ENCODE results near the gene SCLT1.
"Not testable (repeated sequence)": the region's sequence is repeated elsewhere in the genome, so short reads cannot be mapped to it uniquely, and the experiment has no call there.

SCLT1 gene

GRCh38 chr4:129093191-129093920, at the start of gene SCLT1:
Gene SCLT1 (minus strand): TSS chr4:129093539. CDS start chr4:129093103, 436 bp downstream.
- DNase-seq (ENCODE audit: low read depth) = peak; percentile 98

- no peak for DNase-seq (ENCODE audit: low read depth)
Measured at GRCh38 chr4:129140521-129140920, 47.2 kb upstream of the SCLT1 start.

GRCh38 chr4:129138810-129139496, 45.6 kb upstream of the SCLT1 start:
- no peak for DNase-seq (ENCODE audit: low read depth)

- DNase-seq (ENCODE audit: low read depth) = no peak
Measured at GRCh38 chr4:129136433-129136832, 43.1 kb upstream of the SCLT1 start.

- DNase-seq (ENCODE audit: low read depth) = no peak
Measured at GRCh38 chr4:129131343-129131742, 38.0 kb upstream of the SCLT1 start.

GRCh38 chr4:129129143-129129542, 35.8 kb upstream of the SCLT1 start:
- DNase-seq (ENCODE audit: low read depth) = no peak

- DNase-seq (ENCODE audit: low read depth) = not testable (repeated sequence)
Measured at GRCh38 chr4:129126614-129127013, 33.3 kb upstream of the SCLT1 start.

- no peak for DNase-seq (ENCODE audit: low read depth)
Measured at GRCh38 chr4:129117705-129118104, 24.4 kb upstream of the SCLT1 start.

- peak; percentile 10 for DNase-seq (ENCODE audit: low read depth)
Measured at GRCh38 chr4:129113919-129114318, 20.6 kb upstream of the SCLT1 start.

- DNase-seq (ENCODE audit: low read depth) = no peak
Measured at GRCh38 chr4:129113434-129113833, 20.1 kb upstream of the SCLT1 start.

GRCh38 chr4:129111919-129112318, 18.6 kb upstream of the SCLT1 start:
- DNase-seq (ENCODE audit: low read depth) = no peak

- no peak for DNase-seq (ENCODE audit: low read depth)
Measured at GRCh38 chr4:129110931-129111330, 17.6 kb upstream of the SCLT1 start.

- no peak for DNase-seq (ENCODE audit: low read depth)
Measured at GRCh38 chr4:129109965-129110824, 16.9 kb upstream of the SCLT1 start.

- no peak for DNase-seq (ENCODE audit: low read depth)
Measured at GRCh38 chr4:129098531-129099001, 5.2 kb upstream of the SCLT1 start.

- peak; percentile 70 for DNase-seq (ENCODE audit: low read depth)
Measured at GRCh38 chr4:129095811-129096454, 2.6 kb upstream of the SCLT1 start, which contains the start of gene C4orf33. Gene C4orf33 (plus strand): TSS chr4:129096152. CDS start chr4:129102611, 6,459 bp downstream.

GRCh38 chr4:129094347-129094746, 1.0 kb upstream of the SCLT1 start:
- DNase-seq (ENCODE audit: low read depth) = no peak

GRCh38 chr4:129092631-129093190, 628 bp downstream of the SCLT1 start:
- peak; percentile 33 for DNase-seq (ENCODE audit: low read depth)

- DNase-seq (ENCODE audit: low read depth) = no peak
Measured at GRCh38 chr4:129087516-129087915, 5.8 kb downstream of the SCLT1 start.

GRCh38 chr4:129085472-129085871, 7.9 kb downstream of the SCLT1 start:
- no peak for DNase-seq (ENCODE audit: low read depth)

GRCh38 chr4:129082302-129082701, 11.0 kb downstream of the SCLT1 start:
- DNase-seq (ENCODE audit: low read depth) = no peak

GRCh38 chr4:129080129-129080528, 13.2 kb downstream of the SCLT1 start:
- DNase-seq (ENCODE audit: low read depth) = no peak

All from EH (cell line).